Measurements from ENCODE around the gene AFAP1L2.

The AFAP1L2 gene

GRCh38 chr10:114402233-114402632, 2.1 kb downstream of the AFAP1L2 start:
- no peak overlapping the region for H3K4me3 ChIP-seq (ENCODE audit: low read length)
- TF ChIP-seq ZNF274 (IDR thresholded peaks at IDR 0.05; ENCODE audit: low read depth, low read length) = no peak

- no peak for TF ChIP-seq ZNF274 (IDR thresholded peaks at IDR 0.05; ENCODE audit: low read depth, low read length)
- H3K4me3 ChIP-seq (ENCODE audit: low read length) = no peak overlapping the region
Observed at GRCh38 chr10:114401195-114401791, 3.0 kb downstream of the AFAP1L2 start.

GRCh38 chr10:114400091-114400490, 4.2 kb downstream of the AFAP1L2 start:
- H3K4me3 ChIP-seq (ENCODE audit: low read length) = no peak overlapping the region
- TF ChIP-seq ZNF274 (IDR thresholded peaks at IDR 0.05; ENCODE audit: low read depth, low read length) = no peak

DNA sequence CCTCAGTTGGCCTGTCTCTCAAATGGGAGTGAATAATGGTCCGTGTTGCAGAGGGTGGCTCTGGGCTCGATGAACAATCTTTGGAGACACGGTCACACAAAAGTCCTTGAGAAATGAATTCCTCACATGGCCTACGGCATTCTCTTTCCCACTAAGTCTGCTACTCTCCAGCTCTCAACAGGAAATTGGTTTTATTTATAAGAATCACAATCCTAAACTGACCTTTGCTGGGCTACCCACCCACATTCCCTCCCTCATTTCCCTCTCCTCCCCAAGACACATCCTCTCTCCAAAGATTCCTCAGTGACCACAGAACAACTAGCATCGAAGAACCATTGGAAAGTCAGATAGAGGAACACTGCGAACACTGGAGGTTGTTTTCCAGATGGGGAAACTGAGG, 4.7 kb downstream of the AFAP1L2 start:
- H3K4me3 ChIP-seq (ENCODE audit: low read length) = no peak overlapping the region
- TF ChIP-seq ZNF274 (IDR thresholded peaks at IDR 0.05; ENCODE audit: low read depth, low read length) = no peak

DNA sequence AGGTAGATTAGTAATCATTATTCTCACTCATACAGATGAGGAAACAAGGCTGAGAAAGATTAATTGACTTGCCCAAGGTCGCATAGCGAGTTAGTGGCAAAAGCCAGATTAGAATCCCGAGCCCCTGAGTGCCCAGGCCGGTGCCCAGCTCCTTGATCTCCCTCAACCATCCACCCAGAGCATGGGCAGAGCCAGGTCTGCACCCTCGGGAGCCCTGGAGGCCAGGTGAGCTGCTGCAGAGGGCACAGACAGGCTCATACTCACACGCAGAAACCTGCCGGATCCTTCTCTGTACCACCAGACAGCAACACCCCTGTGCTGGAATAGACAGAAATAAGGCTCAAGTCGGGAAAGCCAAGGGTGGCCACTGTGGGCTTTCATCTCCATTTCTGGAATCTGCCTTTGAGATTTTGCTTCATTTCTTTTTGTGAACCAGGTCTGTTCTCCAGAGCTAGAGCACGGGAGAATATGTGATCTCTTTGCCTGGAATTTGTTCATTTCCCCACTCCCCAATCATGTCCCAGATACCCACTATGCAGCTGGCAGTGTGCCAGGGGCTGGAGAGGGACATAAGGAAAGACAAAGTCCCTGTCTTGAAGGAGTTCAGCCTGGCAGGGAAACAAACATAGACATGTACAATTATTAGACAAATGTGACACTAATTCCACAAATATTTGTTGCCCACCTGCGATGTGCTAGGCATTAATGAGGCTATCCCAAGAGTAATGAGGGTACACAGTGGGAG, 5.5 kb downstream of the AFAP1L2 start:
- TF ChIP-seq ZNF274 (IDR thresholded peaks at IDR 0.05; ENCODE audit: low read depth, low read length) = no peak
- H3K4me3 ChIP-seq (ENCODE audit: low read length) = no peak overlapping the region

- TF ChIP-seq ZNF274 (IDR thresholded peaks at IDR 0.05; ENCODE audit: low read depth, low read length) = no peak
- no peak overlapping the region for H3K4me3 ChIP-seq (ENCODE audit: low read length)
Observed at GRCh38 chr10:114397651-114398145, 6.6 kb downstream of the AFAP1L2 start.

DNA sequence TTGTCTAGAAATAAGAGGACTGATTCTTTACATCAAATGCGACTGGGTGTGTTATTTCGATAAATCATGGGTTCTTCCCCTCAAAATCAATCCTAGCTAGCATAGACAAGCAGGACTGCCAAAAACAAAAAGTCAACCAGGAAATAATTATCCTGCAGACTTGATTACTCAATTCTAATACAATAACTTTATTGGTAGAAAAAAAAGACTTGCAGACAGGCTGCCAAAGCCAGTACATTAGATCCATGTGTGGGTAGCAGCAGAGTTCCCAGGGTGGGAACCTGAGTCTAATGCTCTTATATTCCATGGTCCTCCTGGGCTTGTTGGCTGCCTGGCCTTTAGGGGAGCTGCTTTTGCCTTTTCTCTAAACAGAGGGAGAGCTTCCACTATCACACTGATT, 7.8 kb downstream of the AFAP1L2 start:
- no peak overlapping the region for H3K4me3 ChIP-seq (ENCODE audit: low read length)
- TF ChIP-seq ZNF274 (IDR thresholded peaks at IDR 0.05; ENCODE audit: low read depth, low read length) = no peak

DNA sequence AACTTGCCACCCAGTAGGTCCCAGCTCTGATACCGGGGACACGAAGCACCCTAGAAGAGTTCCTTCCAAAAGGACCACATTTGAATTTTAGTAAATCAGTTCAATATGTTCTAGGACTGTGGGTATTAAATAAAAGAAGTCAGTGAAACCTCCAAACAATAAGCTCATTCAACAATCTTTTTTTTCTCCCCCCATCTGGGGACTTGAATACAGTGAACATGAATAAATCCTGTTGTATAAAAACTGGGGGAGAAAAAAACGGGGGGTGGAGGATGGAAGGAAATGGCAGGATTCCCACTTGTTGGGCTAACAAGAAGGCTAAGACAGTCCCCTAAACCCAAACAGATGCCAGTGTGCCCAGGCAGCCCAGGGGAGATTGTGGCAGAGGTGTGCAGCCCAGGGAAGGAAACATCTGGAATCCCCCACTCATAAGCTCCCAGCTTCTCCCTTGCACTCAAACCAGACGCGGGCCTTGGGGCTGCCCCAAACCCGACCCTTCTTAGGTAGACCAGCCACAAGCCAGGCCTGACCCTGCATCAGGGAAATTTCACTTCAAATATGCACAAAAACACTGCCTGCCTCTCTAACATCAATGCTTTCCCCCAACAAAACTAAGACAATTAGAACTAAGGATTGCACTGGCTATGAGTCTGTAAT, 8.8 kb downstream of the AFAP1L2 start:
- no peak for TF ChIP-seq ZNF274 (IDR thresholded peaks at IDR 0.05; ENCODE audit: low read depth, low read length)

DNA sequence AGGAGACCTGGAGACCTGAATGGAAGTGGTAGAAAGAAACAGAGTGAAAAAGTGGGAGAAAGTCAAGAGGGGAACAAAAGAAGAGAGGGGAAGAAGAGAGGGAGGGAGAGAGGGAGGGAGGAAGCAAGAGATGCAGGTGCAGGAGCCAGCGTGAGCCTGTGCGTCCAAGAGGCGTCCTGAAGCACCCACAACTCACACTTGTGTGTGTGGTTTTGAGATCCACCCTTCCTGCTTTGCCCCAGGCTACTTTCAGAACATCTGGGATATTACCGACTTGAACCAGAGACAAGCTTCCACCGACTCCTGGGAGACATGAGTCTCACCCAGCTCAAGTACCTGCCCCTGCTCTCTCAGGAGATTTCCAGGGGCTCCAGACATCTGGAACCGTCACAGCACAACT, 9.8 kb downstream of the AFAP1L2 start:
- no peak for TF ChIP-seq ZNF274 (IDR thresholded peaks at IDR 0.05; ENCODE audit: low read depth, low read length)
- no peak overlapping the region for H3K4me3 ChIP-seq (ENCODE audit: low read length)

More for the DNA sequence above, 8.8 kb downstream of the AFAP1L2 start:
- no peak overlapping the region for H3K4me3 ChIP-seq (ENCODE audit: low read length)

- H3K4me3 ChIP-seq (ENCODE audit: low read length) = no peak overlapping the region
- TF ChIP-seq ZNF274 (IDR thresholded peaks at IDR 0.05; ENCODE audit: low read depth, low read length) = no peak
Observed at GRCh38 chr10:114393886-114394285, 10.4 kb downstream of the AFAP1L2 start.

- TF ChIP-seq ZNF274 (IDR thresholded peaks at IDR 0.05; ENCODE audit: low read depth, low read length) = no peak
- no peak overlapping the region for H3K4me3 ChIP-seq (ENCODE audit: low read length)
Observed at GRCh38 chr10:114393482-114393881, 10.8 kb downstream of the AFAP1L2 start.

DNA sequence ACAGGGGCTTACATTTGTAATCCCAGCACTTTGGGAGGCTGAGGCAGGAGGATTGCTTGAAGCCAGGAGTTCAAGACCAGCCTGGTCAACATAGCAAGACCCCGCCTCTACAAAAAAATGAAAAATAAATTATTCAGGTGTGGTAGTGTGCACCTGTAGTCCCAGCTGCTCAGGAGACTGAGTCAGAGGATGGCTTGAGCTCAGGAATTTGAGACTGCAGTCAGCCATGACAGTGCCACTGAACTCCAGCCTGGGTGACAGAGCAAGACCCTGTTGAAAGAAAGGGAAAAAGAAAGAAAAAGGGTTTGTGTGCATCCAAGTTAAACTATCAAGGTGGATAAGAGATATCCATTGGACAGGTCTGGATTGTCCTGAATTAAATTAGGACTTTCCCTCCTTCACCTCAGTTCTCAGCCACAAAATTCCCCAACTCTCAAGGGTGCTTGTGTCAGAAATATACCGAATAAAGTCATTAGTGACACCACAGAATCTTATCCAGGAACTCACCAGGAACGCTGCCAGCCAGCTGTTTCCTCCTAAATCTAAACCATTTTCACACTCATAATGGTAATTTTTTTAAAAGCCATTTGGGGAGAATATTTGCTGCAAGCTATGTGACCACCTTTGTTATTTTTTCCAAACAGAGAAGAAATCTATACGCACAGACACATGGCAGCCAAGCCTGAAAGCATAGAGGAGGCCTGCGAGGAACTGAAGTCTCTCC, 12.0 kb downstream of the AFAP1L2 start:
- H3K4me3 ChIP-seq (ENCODE audit: low read length) = no peak overlapping the region
- no peak for TF ChIP-seq ZNF274 (IDR thresholded peaks at IDR 0.05; ENCODE audit: low read depth, low read length)

DNA sequence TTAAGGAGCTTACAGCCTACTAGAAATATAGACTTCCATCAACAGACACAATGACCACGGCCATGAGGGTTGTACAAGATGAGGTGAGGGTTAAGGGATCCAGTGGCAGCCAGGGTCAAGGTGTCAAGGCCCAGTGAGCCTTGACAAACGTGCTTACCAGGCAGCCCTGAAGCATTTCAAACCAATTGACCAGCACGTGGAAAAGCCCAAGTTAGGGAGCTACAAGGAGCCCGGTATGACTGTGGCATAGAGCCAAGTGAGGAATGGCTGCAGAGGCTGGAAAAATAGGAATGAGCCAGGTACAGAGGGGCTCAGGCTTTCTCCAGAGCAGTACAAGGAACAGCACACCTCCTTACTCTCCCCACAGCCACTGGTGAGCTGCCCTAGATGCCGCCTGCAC, 12.7 kb downstream of the AFAP1L2 start:
- no peak for TF ChIP-seq ZNF274 (IDR thresholded peaks at IDR 0.05; ENCODE audit: low read depth, low read length)
- no peak overlapping the region for H3K4me3 ChIP-seq (ENCODE audit: low read length)

DNA sequence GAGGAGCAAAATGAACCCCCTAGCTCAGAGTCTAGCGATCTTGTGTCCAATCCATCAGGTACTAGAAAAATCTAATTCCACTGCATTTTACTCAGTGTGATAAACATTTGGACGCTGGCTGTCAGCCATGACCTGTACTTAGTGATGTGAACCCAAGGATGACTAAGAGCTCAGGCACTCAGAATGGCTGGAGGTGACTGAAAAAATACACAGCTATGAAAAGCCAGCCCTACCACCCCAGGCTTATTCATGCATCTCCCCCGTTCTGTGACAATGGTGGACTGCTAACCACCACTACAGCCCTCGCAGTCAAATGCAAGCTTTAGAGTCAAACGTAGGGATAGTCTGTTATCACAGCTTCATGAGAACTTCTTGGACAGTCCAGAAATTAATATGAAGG, 14.9 kb downstream of the AFAP1L2 start:
- TF ChIP-seq ZNF274 (IDR thresholded peaks at IDR 0.05; ENCODE audit: low read depth, low read length) = no peak
- H3K4me3 ChIP-seq (ENCODE audit: low read length) = no peak overlapping the region

Measured in GM08714 (cell line).